ENCODE data around the gene OTX1. TPM values are rescaled to one million over a fixed set of nuclear protein-coding genes. Genes with fewer than 3 reads are reported as not detected.

OTX1 gene
- total RNA-seq, 1 donor from 2014 or later, result 31.9 TPM

DNA sequence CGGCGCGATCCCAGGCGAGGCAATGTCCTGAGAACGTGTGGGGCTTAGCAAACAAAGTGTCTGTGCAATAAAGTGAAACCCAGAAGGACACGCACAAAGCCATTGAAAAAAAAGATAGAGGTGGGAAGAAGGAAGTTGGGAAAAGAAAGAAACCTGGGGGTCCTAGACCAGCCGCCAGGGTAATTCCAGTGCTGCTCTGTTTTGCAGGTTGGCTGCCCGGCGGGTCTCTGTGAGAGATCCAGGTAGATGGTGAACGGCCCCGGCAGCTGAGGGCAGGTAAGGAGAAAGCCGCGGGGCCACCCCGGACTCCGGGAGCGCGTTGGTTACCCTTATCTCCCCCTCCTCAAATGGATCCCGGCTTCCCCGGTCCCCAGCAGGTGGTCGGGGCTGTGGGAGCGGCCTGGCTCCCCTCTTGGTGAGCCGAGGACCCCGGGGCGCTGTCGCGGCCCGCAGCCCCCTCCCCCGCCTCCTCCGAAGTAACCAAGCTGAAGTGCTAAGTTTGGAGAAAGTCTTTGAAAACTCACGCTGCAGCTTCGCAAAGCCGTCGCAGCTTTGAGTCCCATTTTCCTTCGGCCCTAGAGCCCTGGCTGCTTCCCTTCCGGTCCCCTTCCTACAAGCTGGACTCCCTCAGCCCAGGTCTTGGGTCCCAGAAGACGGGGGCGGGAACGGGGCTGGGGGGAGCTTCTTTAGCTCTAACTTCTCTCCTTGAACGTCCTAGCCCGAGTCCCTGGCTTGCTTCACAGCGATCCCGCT, 588 bp downstream of the OTX1 start:
- TF ChIP-seq, protein P1, sequence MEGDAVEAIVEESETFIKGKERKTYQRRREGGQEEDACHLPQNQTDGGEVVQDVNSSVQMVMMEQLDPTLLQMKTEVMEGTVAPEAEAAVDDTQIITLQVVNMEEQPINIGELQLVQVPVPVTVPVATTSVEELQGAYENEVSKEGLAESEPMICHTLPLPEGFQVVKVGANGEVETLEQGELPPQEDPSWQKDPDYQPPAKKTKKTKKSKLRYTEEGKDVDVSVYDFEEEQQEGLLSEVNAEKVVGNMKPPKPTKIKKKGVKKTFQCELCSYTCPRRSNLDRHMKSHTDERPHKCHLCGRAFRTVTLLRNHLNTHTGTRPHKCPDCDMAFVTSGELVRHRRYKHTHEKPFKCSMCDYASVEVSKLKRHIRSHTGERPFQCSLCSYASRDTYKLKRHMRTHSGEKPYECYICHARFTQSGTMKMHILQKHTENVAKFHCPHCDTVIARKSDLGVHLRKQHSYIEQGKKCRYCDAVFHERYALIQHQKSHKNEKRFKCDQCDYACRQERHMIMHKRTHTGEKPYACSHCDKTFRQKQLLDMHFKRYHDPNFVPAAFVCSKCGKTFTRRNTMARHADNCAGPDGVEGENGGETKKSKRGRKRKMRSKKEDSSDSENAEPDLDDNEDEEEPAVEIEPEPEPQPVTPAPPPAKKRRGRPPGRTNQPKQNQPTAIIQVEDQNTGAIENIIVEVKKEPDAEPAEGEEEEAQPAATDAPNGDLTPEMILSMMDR (conservative IDR thresholded peaks at IDR 0.05), result no peak
- DNase-seq (ENCODE audit: extremely low spot score, unreplicated experiment), result peak; percentile 73
- H3K36me3 Mint-ChIP-seq, result peaks cover 8% of the 10 kb centered on the region
- H3K27ac Mint-ChIP-seq, result peak overlapping the region; percentile 95
- H3K4me3 Mint-ChIP-seq, result peak overlapping the region; percentile 92
- no peaks in the 10 kb centered on the region for H3K9me3 Mint-ChIP-seq
- peaks cover 15% of the 10 kb centered on the region for H3K4me1 Mint-ChIP-seq (ENCODE audit: unreplicated experiment)
- peaks cover 89% of the 10 kb centered on the region for H3K27me3 Mint-ChIP-seq

DNA sequence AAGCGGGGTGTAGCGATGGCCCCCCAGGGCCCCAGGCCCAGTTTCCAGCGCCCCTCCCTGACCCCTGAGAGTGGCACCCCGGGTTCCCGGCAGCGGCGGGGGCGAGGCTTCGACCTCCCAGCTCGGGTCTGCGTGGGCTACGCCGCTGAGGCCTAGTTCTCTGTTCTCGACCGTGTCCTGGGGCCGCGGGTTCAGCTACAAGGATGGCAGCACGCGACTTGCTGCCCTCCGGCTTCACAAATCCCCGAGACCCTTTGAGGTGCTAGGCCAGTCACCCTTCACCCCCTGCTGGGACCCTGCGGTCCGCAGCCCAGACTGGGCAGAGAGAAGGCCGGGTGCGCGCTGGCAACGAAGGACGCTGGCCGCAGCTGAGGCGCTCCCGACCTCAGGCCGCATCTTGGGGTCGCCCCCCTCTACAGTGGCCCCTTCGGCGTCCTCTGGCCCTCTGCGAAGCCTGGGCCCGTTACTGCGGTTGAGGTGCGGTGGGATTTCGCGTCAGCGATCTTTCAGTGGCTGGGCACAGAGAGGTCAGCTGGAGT, 1.2 kb downstream of the OTX1 start:
- peaks cover 89% of the 10 kb centered on the region for H3K27me3 Mint-ChIP-seq
- H3K27ac Mint-ChIP-seq, result peak overlapping the region; percentile 78
- TF ChIP-seq, protein P1 (conservative IDR thresholded peaks at IDR 0.05), result no peak
- peak overlapping the region; percentile 83 for H3K4me3 Mint-ChIP-seq
- H3K4me1 Mint-ChIP-seq (ENCODE audit: unreplicated experiment), result peaks cover 14% of the 10 kb centered on the region
- no peak for DNase-seq (ENCODE audit: extremely low spot score, unreplicated experiment)
- peaks cover 14% of the 10 kb centered on the region for H3K36me3 Mint-ChIP-seq
- H3K9me3 Mint-ChIP-seq, result no peaks in the 10 kb centered on the region

DNA sequence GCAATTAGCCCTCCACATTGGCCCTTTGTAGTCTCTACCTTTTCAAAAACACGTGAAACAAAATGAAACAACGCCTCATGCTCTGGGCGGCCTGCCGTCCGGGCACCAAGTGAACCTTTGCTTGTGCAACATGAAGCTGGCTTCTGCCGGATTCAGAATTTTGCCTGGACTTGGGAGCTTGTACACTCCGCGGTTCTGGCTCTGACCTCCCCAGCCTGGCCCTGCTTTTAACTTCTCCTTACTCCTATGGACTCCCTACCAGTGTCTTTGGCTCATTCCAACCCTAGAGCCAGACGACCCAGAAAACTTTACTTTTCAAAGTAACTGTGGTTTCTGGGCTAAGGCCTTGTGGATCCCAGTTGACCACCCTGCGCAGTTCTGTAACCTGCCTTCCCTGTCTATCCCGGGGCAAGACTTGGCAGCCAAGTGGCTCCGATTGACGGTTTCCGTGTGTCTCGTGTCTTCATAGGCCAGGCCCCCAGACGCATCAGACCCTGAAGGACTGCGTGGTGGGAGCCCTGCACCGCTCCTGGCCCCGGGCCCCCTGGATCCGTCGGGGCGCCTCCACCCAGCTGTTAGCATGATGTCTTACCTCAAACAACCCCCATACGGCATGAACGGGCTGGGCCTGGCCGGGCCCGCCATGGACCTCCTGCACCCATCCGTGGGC, 1.9 kb downstream of the OTX1 start:
- peaks cover 16% of the 10 kb centered on the region for H3K4me1 Mint-ChIP-seq (ENCODE audit: unreplicated experiment)
- no peak for DNase-seq (ENCODE audit: extremely low spot score, unreplicated experiment)
- peak overlapping the region; percentile 83 for H3K4me3 Mint-ChIP-seq

DNA sequence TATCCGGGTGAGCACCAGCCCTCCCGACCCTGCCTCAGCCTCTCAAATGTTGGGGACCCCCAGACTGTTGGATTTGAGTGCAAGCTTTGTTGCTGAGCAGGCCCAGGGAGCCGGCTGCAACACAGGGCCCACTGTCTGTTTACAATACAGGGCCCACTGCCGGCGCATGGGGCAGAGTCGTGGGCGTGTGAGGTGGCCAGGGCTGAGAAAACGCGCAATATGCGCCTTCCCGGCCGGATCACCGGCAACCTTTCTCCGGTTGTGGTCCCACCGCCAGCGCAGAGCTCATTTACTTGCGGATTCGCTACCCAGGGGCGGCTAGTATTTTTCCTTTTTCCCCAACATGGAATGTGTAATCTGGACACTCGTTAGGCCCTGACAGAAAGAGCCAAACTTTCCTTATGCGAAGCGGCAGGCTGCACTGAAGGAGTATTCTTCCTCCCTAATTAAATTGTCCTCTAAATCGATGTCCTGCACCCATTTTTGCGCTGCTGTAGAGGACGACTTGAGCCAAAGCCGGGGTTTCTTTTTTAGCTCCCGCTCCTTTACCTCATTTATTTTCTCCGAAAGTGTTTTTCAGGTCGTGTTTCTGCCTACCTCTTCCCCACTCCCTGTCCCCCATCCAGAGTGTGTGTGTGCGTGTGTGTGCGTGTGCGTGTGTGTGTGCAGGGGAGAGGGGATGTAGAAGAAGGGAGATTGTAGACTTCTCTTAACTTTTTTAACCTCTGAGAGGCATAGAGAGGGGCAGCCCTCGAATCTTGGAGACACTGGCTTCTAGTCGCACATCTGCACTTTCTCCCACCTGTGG, 2.7 kb downstream of the OTX1 start:
- DNase-seq (ENCODE audit: extremely low spot score, unreplicated experiment), result no peak
- TF ChIP-seq, protein P1 (conservative IDR thresholded peaks at IDR 0.05), result no peak
- H3K27me3 Mint-ChIP-seq, result peaks cover 91% of the 10 kb centered on the region
- peak overlapping the region; percentile 53 for H3K27ac Mint-ChIP-seq
- peaks cover 20% of the 10 kb centered on the region for H3K4me1 Mint-ChIP-seq (ENCODE audit: unreplicated experiment)
- peaks cover 24% of the 10 kb centered on the region for H3K36me3 Mint-ChIP-seq
- H3K9me3 Mint-ChIP-seq, result no peaks in the 10 kb centered on the region
- peak overlapping the region; percentile 83 for H3K4me3 Mint-ChIP-seq

More for the DNA sequence above, 1.9 kb downstream of the OTX1 start:
- TF ChIP-seq, protein P1 (conservative IDR thresholded peaks at IDR 0.05), result no peak
- Mint-ChIP-seq H3K27me3 (peaks cover 90% of the 10 kb centered on the region), H3K36me3 (peaks cover 21% of the 10 kb centered on the region), H3K9me3 (no peaks in the 10 kb centered on the region), H3K27ac (peak overlapping the region; percentile 78)

DNA sequence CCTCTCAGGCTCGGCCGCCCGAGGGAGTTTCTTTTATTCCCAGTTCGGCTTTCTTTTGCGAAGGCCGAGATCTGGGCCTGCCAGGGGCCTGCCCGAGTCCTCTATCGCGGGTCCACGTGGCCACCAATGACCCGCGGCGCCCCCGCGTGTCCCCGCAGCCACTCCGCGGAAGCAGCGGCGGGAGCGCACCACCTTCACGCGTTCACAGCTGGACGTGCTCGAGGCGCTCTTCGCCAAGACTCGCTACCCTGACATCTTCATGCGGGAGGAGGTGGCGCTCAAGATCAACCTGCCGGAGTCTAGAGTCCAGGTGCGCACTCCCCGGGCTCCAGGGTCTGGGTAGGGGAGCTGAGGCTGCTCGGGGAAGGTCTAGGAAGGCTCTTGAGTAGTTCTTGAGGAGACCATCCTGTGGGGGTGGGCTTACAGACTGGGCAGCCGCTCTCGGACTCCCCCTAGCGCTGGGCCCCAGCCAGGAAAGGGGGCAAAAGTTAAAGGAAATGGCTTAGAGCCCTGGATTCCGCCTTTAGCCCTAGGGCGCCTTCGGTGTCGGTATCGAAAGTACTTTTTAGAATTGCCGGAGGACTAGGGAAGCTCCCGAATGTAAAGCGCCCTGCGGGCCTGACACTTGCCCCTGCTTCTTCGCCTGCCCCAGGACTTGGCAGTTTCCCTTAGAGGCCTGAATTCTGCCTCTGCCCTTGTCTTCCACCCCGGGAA, 3.4 kb downstream of the OTX1 start:
- DNase-seq (ENCODE audit: extremely low spot score, unreplicated experiment), result peak; percentile 72
- peaks cover 23% of the 10 kb centered on the region for H3K4me1 Mint-ChIP-seq (ENCODE audit: unreplicated experiment)
- TF ChIP-seq, protein P1 (conservative IDR thresholded peaks at IDR 0.05), result peak; percentile 70

More for the DNA sequence above, 3.4 kb downstream of the OTX1 start:
- Mint-ChIP-seq H3K36me3 (peaks cover 25% of the 10 kb centered on the region), H3K27ac (peak overlapping the region; percentile 77), H3K27me3 (peaks cover 89% of the 10 kb centered on the region), H3K9me3 (no peaks in the 10 kb centered on the region), H3K4me3 (peak overlapping the region; percentile 83)

All from type B pancreatic cell (in vitro differentiated cells).